GM23338 (cell line): ENCODE measurements around the gene RAB43. TPM values are rescaled to one million over a fixed set of nuclear protein-coding genes. Genes with fewer than 3 reads are reported as not detected.

Experiments used
- ATAC-seq: fragments of 200-7000 bp; cut with Tn5 transposase; 3 replicates; pipeline ENCODE4 v1.9.1; 2020
- DNase-seq: peaks from one replicate; pipeline ENCODE4 v3.0.0-alpha.2; 2015; ENCODE audit warnings: low spot score
- H2AFZ ChIP-seq: fragments of 200-600 bp; sonication (generic); 2 replicates; pipeline ENCODE4 v1.8.0; 2016; ENCODE audit warnings: antibody characterized with exemption, mild to moderate bottlenecking, moderate library complexity
- H3F3A ChIP-seq: fragments of 200-600 bp; sonication (generic); replicated peaks from 2 replicates; pipeline ENCODE4 v1.8.0; 2017; ENCODE audit warnings: antibody characterized with exemption, mixed run types, low read depth
- H3K27ac ChIP-seq: fragments of 200-600 bp; sonication (generic); 2 replicates; pipeline ENCODE4 v1.6.1; 2016; ENCODE audit warnings: low read depth
- H3K27me3 ChIP-seq: fragments of 200-600 bp; sonication (generic); 2 replicates; pipeline ENCODE4 v1.8.0; 2016; ENCODE audit warnings: mild to moderate bottlenecking, mixed run types, moderate library complexity; ENCODE audit not compliant: insufficient read depth
- H3K36me3 ChIP-seq: fragments of 200-600 bp; sonication (generic); 2 replicates; pipeline ENCODE4 v1.8.0; 2016; ENCODE audit warnings: mild to moderate bottlenecking; ENCODE audit not compliant: insufficient read depth
- H3K4me1 ChIP-seq: fragments of 200-600 bp; sonication (generic); 2 replicates; pipeline ENCODE4 v1.8.0; 2016; ENCODE audit warnings: mild to moderate bottlenecking, moderate library complexity; ENCODE audit not compliant: insufficient read depth
- H3K4me2 ChIP-seq: fragments of 200-600 bp; sonication (generic); 2 replicates; pipeline ENCODE4 v1.7.1; 2017; ENCODE audit warnings: mixed run types
- H3K4me3 ChIP-seq: fragments of 200-600 bp; sonication (generic); 2 replicates; pipeline ENCODE4 v1.6.1; 2016; ENCODE audit warnings: mixed run types
- H3K79me2 ChIP-seq: fragments of 200-600 bp; sonication (generic); replicated peaks from 2 replicates; pipeline ENCODE4 v1.8.0; 2017; ENCODE audit warnings: mild to moderate bottlenecking; ENCODE audit not compliant: insufficient read depth
- H3K9me2 ChIP-seq: fragments of 200-600 bp; sonication (generic); 2 replicates; pipeline ENCODE4 v1.8.0; 2017; ENCODE audit not compliant: insufficient read depth
- H4K20me1 ChIP-seq: fragments of 200-600 bp; sonication (generic); replicated peaks from 2 replicates; pipeline ENCODE4 v1.8.0; 2017; ENCODE audit warnings: mild to moderate bottlenecking; ENCODE audit not compliant: insufficient read depth
- H3K27ac Mint-ChIP-seq: 2 replicates; pipeline ENCODE4 v1.8.0; 2020; ENCODE audit warnings: inconsistent platforms, mild to moderate bottlenecking, moderate library complexity, mixed read lengths
- H3K27me3 Mint-ChIP-seq: 3 replicates; pipeline ENCODE4 v1.8.0; 2022; ENCODE audit warnings: low read depth, mild to moderate bottlenecking, moderate library complexity, mixed read lengths, inconsistent platforms; ENCODE audit not compliant: insufficient read depth, poor library complexity
- H3K36me3 Mint-ChIP-seq: 3 replicates; pipeline ENCODE4 v1.8.0; 2021; ENCODE audit warnings: low read depth, mild to moderate bottlenecking, inconsistent platforms, moderate library complexity, mixed read lengths
- H3K4me1 Mint-ChIP-seq: 3 replicates; pipeline ENCODE4 v1.8.0; 2020; ENCODE audit warnings: mild to moderate bottlenecking, inconsistent platforms, mixed read lengths
- H3K4me3 Mint-ChIP-seq: 3 replicates; pipeline ENCODE4 v1.8.0; 2021; ENCODE audit warnings: moderate library complexity, mild to moderate bottlenecking, inconsistent platforms, mixed read lengths
- H3K9me3 Mint-ChIP-seq: 3 replicates; pipeline ENCODE4 v1.8.0; 2020; ENCODE audit warnings: moderate library complexity, mild to moderate bottlenecking, inconsistent platforms, mixed read lengths
- CREB1 ChIP-seq: fragments of 250-450 bp; sonication (Bioruptor Pico); IDR thresholded peaks from 2 replicates; pipeline ENCODE4 v1.5.0; 2020; ENCODE audit warnings: low read depth, mild to moderate bottlenecking, moderate library complexity
- EZH2 ChIP-seq: fragments of 200-600 bp; sonication (generic); IDR thresholded peaks from one replicate; pipeline ENCODE4 v1.8.0; 2017; ENCODE audit warnings: antibody characterized with exemption, mild to moderate bottlenecking, low read depth; ENCODE audit not compliant: unreplicated experiment
- EZH2phosphoT487 ChIP-seq: fragments of 200-600 bp; sonication (generic); IDR thresholded peaks from one replicate; pipeline ENCODE4 v1.8.1; 2018; ENCODE audit warnings: antibody characterized with exemption; ENCODE audit not compliant: unreplicated experiment
- JUNB ChIP-seq: IDR thresholded peaks from one replicate; pipeline ENCODE4 v1.6.1; 2016; ENCODE audit warnings: antibody characterized with exemption; ENCODE audit not compliant: unreplicated experiment
- NANOG ChIP-seq: IDR thresholded peaks from 2 replicates; pipeline ENCODE4 v1.6.1; 2016; ENCODE audit warnings: antibody characterized with exemption, borderline replicate concordance
- POLR2AphosphoS5 ChIP-seq: IDR thresholded peaks from 2 replicates; pipeline ENCODE4 v1.6.1; 2016; ENCODE audit warnings: antibody characterized with exemption, low read depth
- STAT1 ChIP-seq: IDR thresholded peaks from one replicate; pipeline ENCODE4 v1.6.1; 2016; ENCODE audit warnings: antibody characterized with exemption; ENCODE audit not compliant: unreplicated experiment
- ZNF114 ChIP-seq: fragments of 250-450 bp; sonication (Bioruptor Pico); IDR thresholded peaks from 2 replicates; pipeline ENCODE4 v1.5.0; 2020; ENCODE audit warnings: mild to moderate bottlenecking, moderate library complexity
- ZNF331 ChIP-seq: fragments of 250-450 bp; sonication (Bioruptor Pico); IDR thresholded peaks from 2 replicates; pipeline ENCODE4 v1.5.0; 2020; ENCODE audit warnings: low read depth, mild to moderate bottlenecking, moderate library complexity
- polyA plus RNA-seq: library from polyadenylated mRNA; unstranded; fragments of >200 nt; fragmentation: Nextera tagmentation; extraction: Ambion mirVana; gene quantifications from 2 replicates; pipeline ENCODE4 v1.2.1, GENCODE V29; 2016
- total RNA-seq: library from RNA; depleted of rRNA; stranded (reverse); fragments of >200 nt; shearing (Covaris generic); gene quantifications from 2 replicates; pipeline ENCODE4 v1.2.3, GENCODE V29; 2014
- TF ChIP-seq, protein P1 (sequence below): IDR thresholded peaks from one replicate; pipeline ENCODE4 v1.6.1; 2018; ENCODE audit warnings: antibody characterized with exemption; ENCODE audit not compliant: unreplicated experiment
- TF ChIP-seq, protein P2 (sequence below), 2 experiments: fragments of 200-600 bp in 1 of 2; sonication (generic) in 1 of 2; conservative IDR thresholded peaks; 2 replicates each; pipeline versions ENCODE4 v1.5.1 to v1.6.1; 2016 to 2017; ENCODE audit warnings: antibody characterized with exemption in 2 of 2, low read depth in 2 of 2, mild to moderate bottlenecking in 2 of 2, moderate library complexity in 1 of 2
- TF ChIP-seq, protein P3 (sequence below): IDR thresholded peaks from 2 replicates; pipeline ENCODE4 v1.6.1; 2016; ENCODE audit warnings: antibody characterized with exemption
- TF ChIP-seq, protein P4 (sequence below): fragments of 250-450 bp; sonication (Bioruptor Pico); IDR thresholded peaks from 2 replicates; pipeline ENCODE4 v1.5.0; 2020; ENCODE audit warnings: mild to moderate bottlenecking, moderate library complexity

RAB43 gene
- total and polyA plus RNA-seq, 2 experiments from 2014 or later: 5.7 to 37.0 TPM

DNA sequence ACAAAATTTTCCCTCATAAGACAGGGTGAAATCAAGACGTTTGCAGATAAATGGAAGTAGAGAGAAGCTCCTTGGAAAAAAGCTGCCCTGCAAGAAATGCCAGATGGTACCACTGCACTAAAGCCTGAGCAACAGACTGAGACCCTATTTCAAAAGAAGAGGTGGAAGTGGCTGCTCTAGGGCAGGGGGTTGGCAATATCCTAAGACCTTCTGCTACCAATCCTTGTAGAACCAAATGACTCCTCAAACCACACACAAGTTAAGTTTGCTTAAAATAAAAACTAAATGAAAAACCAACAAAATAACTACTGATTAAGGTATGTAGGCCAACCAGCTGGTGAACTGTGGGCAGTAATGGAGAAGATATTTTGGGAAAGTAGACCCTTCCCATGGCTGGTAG, 21.3 kb downstream of the RAB43 start:
- H3K9me3 Mint-ChIP-seq: no peaks in the 10 kb centered on the region
- peaks cover 15% of the 10 kb centered on the region for H3K27me3 Mint-ChIP-seq
- no peak overlapping the region for H3K27ac Mint-ChIP-seq
- Histone ChIP-seq H3K4me3 (no peak overlapping the region), H2AFZ (no peak overlapping the region), H3K9me2 (no peaks in the 10 kb centered on the region), H4K20me1 (peaks cover 13% of the 10 kb centered on the region; the same call in 1 of the 2 replicates), H3K27me3 (no peaks in the 10 kb centered on the region), H3K27ac (no peak overlapping the region), H3K4me1 (no peaks in the 10 kb centered on the region), H3K4me2 (no peak overlapping the region), H3K36me3 (no peaks in the 10 kb centered on the region), H3K79me2 (peaks cover 62% of the 10 kb centered on the region), H3F3A (no peaks in the 10 kb centered on the region)
- no peak for TF ChIP-seq STAT1
- no peak for TF ChIP-seq JUNB
- TF ChIP-seq, protein P1, sequence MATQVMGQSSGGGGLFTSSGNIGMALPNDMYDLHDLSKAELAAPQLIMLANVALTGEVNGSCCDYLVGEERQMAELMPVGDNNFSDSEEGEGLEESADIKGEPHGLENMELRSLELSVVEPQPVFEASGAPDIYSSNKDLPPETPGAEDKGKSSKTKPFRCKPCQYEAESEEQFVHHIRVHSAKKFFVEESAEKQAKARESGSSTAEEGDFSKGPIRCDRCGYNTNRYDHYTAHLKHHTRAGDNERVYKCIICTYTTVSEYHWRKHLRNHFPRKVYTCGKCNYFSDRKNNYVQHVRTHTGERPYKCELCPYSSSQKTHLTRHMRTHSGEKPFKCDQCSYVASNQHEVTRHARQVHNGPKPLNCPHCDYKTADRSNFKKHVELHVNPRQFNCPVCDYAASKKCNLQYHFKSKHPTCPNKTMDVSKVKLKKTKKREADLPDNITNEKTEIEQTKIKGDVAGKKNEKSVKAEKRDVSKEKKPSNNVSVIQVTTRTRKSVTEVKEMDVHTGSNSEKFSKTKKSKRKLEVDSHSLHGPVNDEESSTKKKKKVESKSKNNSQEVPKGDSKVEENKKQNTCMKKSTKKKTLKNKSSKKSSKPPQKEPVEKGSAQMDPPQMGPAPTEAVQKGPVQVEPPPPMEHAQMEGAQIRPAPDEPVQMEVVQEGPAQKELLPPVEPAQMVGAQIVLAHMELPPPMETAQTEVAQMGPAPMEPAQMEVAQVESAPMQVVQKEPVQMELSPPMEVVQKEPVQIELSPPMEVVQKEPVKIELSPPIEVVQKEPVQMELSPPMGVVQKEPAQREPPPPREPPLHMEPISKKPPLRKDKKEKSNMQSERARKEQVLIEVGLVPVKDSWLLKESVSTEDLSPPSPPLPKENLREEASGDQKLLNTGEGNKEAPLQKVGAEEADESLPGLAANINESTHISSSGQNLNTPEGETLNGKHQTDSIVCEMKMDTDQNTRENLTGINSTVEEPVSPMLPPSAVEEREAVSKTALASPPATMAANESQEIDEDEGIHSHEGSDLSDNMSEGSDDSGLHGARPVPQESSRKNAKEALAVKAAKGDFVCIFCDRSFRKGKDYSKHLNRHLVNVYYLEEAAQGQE: no peak
- no peak for TF ChIP-seq CREB1 (CRISPR knock-in tag)
- no peak for TF ChIP-seq EZH2phosphoT487
- TF ChIP-seq, protein P2, sequence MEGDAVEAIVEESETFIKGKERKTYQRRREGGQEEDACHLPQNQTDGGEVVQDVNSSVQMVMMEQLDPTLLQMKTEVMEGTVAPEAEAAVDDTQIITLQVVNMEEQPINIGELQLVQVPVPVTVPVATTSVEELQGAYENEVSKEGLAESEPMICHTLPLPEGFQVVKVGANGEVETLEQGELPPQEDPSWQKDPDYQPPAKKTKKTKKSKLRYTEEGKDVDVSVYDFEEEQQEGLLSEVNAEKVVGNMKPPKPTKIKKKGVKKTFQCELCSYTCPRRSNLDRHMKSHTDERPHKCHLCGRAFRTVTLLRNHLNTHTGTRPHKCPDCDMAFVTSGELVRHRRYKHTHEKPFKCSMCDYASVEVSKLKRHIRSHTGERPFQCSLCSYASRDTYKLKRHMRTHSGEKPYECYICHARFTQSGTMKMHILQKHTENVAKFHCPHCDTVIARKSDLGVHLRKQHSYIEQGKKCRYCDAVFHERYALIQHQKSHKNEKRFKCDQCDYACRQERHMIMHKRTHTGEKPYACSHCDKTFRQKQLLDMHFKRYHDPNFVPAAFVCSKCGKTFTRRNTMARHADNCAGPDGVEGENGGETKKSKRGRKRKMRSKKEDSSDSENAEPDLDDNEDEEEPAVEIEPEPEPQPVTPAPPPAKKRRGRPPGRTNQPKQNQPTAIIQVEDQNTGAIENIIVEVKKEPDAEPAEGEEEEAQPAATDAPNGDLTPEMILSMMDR (conservative IDR thresholded peaks at IDR 0.05; ENCODE audit: low read depth in 2 of 2): no peak
- TF ChIP-seq POLR2AphosphoS5: no peak
- TF ChIP-seq, protein P3, sequence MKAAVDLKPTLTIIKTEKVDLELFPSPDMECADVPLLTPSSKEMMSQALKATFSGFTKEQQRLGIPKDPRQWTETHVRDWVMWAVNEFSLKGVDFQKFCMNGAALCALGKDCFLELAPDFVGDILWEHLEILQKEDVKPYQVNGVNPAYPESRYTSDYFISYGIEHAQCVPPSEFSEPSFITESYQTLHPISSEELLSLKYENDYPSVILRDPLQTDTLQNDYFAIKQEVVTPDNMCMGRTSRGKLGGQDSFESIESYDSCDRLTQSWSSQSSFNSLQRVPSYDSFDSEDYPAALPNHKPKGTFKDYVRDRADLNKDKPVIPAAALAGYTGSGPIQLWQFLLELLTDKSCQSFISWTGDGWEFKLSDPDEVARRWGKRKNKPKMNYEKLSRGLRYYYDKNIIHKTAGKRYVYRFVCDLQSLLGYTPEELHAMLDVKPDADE: no peak
- no peak for TF ChIP-seq ZNF114 (CRISPR knock-in tag)
- no peak for TF ChIP-seq EZH2
- TF ChIP-seq, protein P4, sequence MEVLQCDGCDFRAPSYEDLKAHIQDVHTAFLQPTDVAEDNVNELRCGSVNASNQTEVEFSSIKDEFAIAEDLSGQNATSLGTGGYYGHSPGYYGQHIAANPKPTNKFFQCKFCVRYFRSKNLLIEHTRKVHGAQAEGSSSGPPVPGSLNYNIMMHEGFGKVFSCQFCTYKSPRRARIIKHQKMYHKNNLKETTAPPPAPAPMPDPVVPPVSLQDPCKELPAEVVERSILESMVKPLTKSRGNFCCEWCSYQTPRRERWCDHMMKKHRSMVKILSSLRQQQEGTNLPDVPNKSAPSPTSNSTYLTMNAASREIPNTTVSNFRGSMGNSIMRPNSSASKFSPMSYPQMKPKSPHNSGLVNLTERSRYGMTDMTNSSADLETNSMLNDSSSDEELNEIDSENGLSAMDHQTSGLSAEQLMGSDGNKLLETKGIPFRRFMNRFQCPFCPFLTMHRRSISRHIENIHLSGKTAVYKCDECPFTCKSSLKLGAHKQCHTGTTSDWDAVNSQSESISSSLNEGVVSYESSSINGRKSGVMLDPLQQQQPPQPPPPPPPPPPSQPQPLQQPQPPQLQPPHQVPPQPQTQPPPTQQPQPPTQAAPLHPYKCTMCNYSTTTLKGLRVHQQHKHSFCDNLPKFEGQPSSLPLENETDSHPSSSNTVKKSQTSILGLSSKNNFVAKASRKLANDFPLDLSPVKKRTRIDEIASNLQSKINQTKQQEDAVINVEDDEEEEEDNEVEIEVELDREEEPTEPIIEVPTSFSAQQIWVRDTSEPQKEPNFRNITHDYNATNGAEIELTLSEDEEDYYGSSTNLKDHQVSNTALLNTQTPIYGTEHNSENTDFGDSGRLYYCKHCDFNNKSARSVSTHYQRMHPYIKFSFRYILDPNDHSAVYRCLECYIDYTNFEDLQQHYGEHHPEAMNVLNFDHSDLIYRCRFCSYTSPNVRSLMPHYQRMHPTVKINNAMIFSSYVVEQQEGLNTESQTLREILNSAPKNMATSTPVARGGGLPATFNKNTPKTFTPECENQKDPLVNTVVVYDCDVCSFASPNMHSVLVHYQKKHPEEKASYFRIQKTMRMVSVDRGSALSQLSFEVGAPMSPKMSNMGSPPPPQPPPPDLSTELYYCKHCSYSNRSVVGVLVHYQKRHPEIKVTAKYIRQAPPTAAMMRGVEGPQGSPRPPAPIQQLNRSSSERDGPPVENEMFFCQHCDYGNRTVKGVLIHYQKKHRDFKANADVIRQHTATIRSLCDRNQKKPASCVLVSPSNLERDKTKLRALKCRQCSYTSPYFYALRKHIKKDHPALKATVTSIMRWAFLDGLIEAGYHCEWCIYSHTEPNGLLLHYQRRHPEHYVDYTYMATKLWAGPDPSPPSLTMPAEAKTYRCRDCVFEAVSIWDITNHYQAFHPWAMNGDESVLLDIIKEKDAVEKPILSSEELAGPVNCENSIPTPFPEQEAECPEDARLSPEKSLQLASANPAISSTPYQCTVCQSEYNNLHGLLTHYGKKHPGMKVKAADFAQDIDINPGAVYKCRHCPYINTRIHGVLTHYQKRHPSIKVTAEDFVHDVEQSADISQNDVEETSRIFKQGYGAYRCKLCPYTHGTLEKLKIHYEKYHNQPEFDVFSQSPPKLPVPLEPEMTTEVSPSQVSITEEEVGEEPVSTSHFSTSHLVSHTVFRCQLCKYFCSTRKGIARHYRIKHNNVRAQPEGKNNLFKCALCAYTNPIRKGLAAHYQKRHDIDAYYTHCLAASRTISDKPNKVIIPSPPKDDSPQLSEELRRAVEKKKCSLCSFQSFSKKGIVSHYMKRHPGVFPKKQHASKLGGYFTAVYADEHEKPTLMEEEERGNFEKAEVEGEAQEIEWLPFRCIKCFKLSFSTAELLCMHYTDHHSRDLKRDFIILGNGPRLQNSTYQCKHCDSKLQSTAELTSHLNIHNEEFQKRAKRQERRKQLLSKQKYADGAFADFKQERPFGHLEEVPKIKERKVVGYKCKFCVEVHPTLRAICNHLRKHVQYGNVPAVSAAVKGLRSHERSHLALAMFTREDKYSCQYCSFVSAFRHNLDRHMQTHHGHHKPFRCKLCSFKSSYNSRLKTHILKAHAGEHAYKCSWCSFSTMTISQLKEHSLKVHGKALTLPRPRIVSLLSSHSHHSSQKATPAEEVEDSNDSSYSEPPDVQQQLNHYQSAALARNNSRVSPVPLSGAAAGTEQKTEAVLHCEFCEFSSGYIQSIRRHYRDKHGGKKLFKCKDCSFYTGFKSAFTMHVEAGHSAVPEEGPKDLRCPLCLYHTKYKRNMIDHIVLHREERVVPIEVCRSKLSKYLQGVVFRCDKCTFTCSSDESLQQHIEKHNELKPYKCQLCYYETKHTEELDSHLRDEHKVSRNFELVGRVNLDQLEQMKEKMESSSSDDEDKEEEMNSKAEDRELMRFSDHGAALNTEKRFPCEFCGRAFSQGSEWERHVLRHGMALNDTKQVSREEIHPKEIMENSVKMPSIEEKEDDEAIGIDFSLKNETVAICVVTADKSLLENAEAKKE: no peak
- TF ChIP-seq NANOG: no peak
- TF ChIP-seq ZNF331 (CRISPR knock-in tag): no peak
- ATAC-seq (no peak), DNase-seq (no peak)
- H3K36me3 Mint-ChIP-seq: peaks cover 10% of the 10 kb centered on the region
- no peak overlapping the region for H3K4me3 Mint-ChIP-seq
- H3K4me1 Mint-ChIP-seq: no peaks in the 10 kb centered on the region
